ENCODE measurements around the gene PRKRIP1.
A peak's percentile ranks its signal among the peaks of the same experiment; 100 is the strongest.
"Not testable (repeated sequence)": the region's sequence is repeated elsewhere in the genome, so short reads cannot be mapped to it uniquely, and the experiment has no call there.

Gene PRKRIP1

DNA sequence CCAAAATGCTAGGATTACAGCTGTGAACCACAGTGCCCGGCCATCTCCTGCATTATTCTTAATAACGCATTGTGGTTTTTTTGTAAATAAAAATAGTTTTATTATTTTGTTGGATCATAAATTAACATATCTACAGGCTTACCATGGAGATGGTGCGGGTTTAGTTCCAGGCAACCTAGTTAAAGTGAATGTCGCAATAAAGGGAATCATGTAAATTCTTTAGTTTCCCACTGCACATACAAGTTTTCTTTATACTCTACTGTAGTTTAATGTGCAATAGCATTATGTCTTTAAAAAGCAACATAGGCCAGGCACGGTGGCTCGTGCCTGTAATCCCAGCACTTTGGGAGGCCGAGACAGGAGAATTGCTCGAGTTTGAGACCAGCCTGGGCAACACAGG, 2.4 kb downstream of the PRKRIP1 start:
- no peak overlapping the region for H3K27ac ChIP-seq
- TF ChIP-seq CTCF (IDR thresholded peaks at IDR 0.05): no peak
- DNase-seq (ENCODE audit: low spot score): no peak
- H3K4me3 ChIP-seq: no peak overlapping the region

GRCh38 chr7:102400360-102400759, 4.2 kb downstream of the PRKRIP1 start:
- H3K4me3 ChIP-seq: no peak overlapping the region
- H3K27ac ChIP-seq: no peak overlapping the region
- no peak for TF ChIP-seq CTCF (IDR thresholded peaks at IDR 0.05)
- no peak for DNase-seq (ENCODE audit: low spot score)

DNA sequence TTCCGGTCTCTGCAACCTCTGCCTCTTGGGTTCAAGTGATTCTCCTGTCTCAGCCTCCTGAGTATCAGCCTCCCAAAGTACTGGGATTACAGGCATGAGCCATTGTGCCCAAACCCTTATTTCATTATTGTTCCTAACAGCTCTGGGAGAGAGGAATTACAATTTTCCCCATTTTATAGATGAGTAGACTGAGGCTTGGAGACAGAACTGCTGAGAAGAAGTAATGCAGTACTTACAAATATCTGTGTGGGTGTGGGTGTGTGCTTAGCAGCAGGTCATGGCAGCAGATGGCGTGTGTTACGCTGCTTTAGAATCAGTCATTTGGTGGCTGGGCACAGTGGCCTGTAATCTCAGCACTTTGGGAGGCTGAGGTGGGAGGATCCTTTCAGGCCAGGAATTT, 7.4 kb downstream of the PRKRIP1 start:
- no peak overlapping the region for H3K27ac ChIP-seq
- no peak for DNase-seq (ENCODE audit: low spot score)
- TF ChIP-seq CTCF (IDR thresholded peaks at IDR 0.05): no peak
- H3K4me3 ChIP-seq: no peak overlapping the region

DNA sequence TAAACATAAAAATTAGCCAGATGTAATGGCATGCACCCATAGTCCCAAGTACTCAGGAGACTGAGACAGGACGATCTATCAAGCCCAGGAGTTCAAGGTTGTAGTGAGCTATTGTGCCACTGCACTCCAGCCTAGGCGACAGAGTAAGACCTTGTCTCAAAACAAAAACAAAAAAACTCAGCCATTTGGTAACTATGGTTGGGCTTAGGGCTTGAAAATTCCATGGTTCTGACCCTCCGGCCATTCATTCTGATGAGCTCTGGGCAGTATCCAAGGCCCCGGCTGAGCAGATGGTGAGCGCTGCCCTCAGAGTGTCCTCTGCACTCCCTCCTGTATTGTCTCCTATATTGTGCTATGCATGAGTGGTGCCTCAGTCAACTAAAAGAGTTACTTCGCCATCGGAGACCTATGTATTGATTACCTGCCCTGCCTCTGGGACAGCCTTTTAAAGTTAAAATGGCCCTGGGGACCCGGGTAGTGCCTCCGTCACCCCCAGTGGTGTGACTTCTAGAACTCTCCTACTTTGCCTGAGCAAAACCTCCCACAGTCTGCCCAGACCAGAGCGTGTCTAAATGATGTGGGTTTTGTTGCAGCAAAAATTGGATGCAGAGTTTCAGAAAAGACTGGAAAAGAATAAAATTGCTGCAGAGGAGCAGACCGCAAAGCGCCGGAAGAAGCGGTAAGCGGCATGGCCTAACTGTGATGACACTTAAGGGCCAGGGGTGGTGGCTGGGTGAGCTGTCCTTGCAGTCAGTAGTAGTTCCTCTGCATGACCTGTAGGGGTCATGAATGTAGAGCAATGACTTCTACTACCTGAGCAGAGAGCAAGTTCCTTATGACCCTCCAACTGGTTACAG, 8.1 kb downstream of the PRKRIP1 start:
- Histone ChIP-seq H3K4me3 (no peak overlapping the region), H3K27ac (no peak overlapping the region)
- DNase-seq (ENCODE audit: low spot score): no peak
- peak; percentile 26 for TF ChIP-seq CTCF (IDR thresholded peaks at IDR 0.05)

DNA sequence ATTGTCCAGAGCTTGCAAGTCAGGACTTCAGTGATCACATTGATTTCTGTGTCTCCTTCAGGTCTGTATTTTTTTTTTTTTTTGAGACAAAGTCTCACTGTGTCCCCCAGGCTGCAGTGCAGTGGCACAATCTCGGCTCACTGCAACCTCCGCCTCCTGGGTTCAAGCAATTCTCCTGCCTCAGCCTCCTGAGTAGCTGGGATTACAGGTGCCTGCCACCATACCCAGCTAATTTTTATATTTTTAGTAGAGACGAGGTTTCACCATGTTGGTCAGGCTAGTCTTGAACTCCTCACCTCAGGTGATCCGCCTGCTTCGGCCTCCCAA, 8.7 kb downstream of the PRKRIP1 start:
- not testable (repeated sequence) for DNase-seq (ENCODE audit: low spot score); H3K27ac ChIP-seq; H3K4me3 ChIP-seq

- no peak overlapping the region for H3K27ac ChIP-seq
- H3K4me3 ChIP-seq: no peak overlapping the region
- TF ChIP-seq CTCF (IDR thresholded peaks at IDR 0.05): no peak
- no peak for DNase-seq (ENCODE audit: low spot score)
These were observed 11.7 kb downstream of the PRKRIP1 start for GRCh38 chr7:102407910-102408309.

- H3K4me3 ChIP-seq; H3K27ac ChIP-seq; DNase-seq (ENCODE audit: low spot score): not testable (repeated sequence)
These were observed 12.4 kb downstream of the PRKRIP1 start for GRCh38 chr7:102408530-102408929.

GRCh38 chr7:102409340-102409739, 13.2 kb downstream of the PRKRIP1 start:
- H3K27ac ChIP-seq: no peak overlapping the region
- no peak overlapping the region for H3K4me3 ChIP-seq
- DNase-seq (ENCODE audit: low spot score): no peak
- no peak for TF ChIP-seq CTCF (IDR thresholded peaks at IDR 0.05)
